ENCODE results near the gene LRP5.

- TF ChIP-seq CTCF (conservative IDR thresholded peaks at IDR 0.05; ENCODE audit: low read depth, low read length): no peak
- no peak for TF ChIP-seq EZH2 (IDR thresholded peaks at IDR 0.05; ENCODE audit: borderline replicate concordance, low read depth, low read length, poor library complexity, severe bottlenecking)
Measured at GRCh38 chr11:68361702-68362101, 49.3 kb downstream of the LRP5 start.
